Activated CD8-positive, alpha-beta memory T cell treated with anti-CD3 and anti-CD28 coated beads, Interleukin-2, amount 50 U/mL, for 24 hours (primary cell): ENCODE data around the gene IARS2.
"Not testable (repeated sequence)": the region's sequence is repeated elsewhere in the genome, so short reads cannot be mapped to it uniquely, and the experiment has no call there.

ENCODE experiments used
- DNase-seq: peaks from one replicate; pipeline ENCODE4 v3.0.0-alpha.2; 2020; ENCODE audit errors: extremely low read depth

IARS2 gene

GRCh38 chr1:220164517-220164916 lies 70.6 kb downstream of the IARS2 start:
- no peak for DNase-seq

- DNase-seq: no peak
Measured at GRCh38 chr1:220166853-220167252, 72.9 kb downstream of the IARS2 start.

- DNase-seq: not testable (repeated sequence)
Measured at GRCh38 chr1:220169887-220170286, 76.0 kb downstream of the IARS2 start.

GRCh38 chr1:220170836-220171526 lies 77.0 kb downstream of the IARS2 start:
- no peak for DNase-seq

- no peak for DNase-seq
Measured at GRCh38 chr1:220176540-220176939, 82.6 kb downstream of the IARS2 start.

- DNase-seq: no peak
Measured at GRCh38 chr1:220182111-220182510, 88.2 kb downstream of the IARS2 start.

GRCh38 chr1:220182656-220183055 lies 88.7 kb downstream of the IARS2 start:
- DNase-seq: no peak

- DNase-seq: no peak
Measured at GRCh38 chr1:220184506-220184905, 90.6 kb downstream of the IARS2 start.

GRCh38 chr1:220186752-220187151 lies 92.8 kb downstream of the IARS2 start:
- no peak for DNase-seq

- DNase-seq: no peak
Measured at GRCh38 chr1:220188538-220188937, 94.6 kb downstream of the IARS2 start.

- no peak for DNase-seq
Measured at GRCh38 chr1:220189750-220190347, 95.9 kb downstream of the IARS2 start.

GRCh38 chr1:220195701-220196100 lies 101.8 kb downstream of the IARS2 start:
- DNase-seq: no peak
